Kidney (tissue), 14 donors: Measurements from ENCODE around the gene PLEKHJ1. TPM values are rescaled to one million over a fixed set of nuclear protein-coding genes. Genes with fewer than 3 reads are reported as not detected.

ENCODE experiments used
- DNase-seq, 5 donors: peaks; one replicate each; pipeline ENCODE4 v3.0.0-alpha.2; 2013 to 2020
- FAIRE-seq: peaks from 2 replicates; lab custom pipeline; 2012; peaks lifted over from hg19 to GRCh38; lab: Jason Lieb, UNC
- H3K27ac ChIP-seq, 2 donors: one replicate each; pipeline ENCODE4 v1.7.0; 2013; ENCODE audit warnings: low read depth in 2 of 2, low read length in 2 of 2, inconsistent platforms in 1 of 2
- H3K27me3 ChIP-seq: one replicate; pipeline ENCODE4 v1.7.1; 2013; ENCODE audit warnings: low read length, inconsistent platforms; ENCODE audit not compliant: control insufficient read depth, insufficient read depth
- H3K36me3 ChIP-seq, 3 donors: one replicate each; pipeline versions ENCODE4 v1.7.0 to v1.7.1; 2013; ENCODE audit warnings: low read length in 3 of 3, control low read depth in 1 of 3, inconsistent platforms in 1 of 3; ENCODE audit not compliant: insufficient read depth in 3 of 3, control insufficient read depth in 2 of 3
- H3K4me1 ChIP-seq, 3 donors: one replicate each; pipeline versions ENCODE4 v1.7.0 to v1.7.1; 2013; ENCODE audit warnings: low read length in 3 of 3, inconsistent platforms in 1 of 3, low read depth in 1 of 3; ENCODE audit not compliant: control insufficient read depth in 2 of 3, insufficient read depth in 2 of 3
- H3K4me3 ChIP-seq, 3 donors: one replicate each; pipeline versions ENCODE4 v1.7.0 to v1.8.1; 2013; ENCODE audit warnings: low read length in 3 of 3, control low read depth in 1 of 3, inconsistent platforms in 1 of 3
- H3K9ac ChIP-seq, 3 donors: one replicate each; pipeline versions ENCODE4 v1.7.0 to v1.7.1; 2013; ENCODE audit warnings: low read length in 3 of 3, control low read depth in 1 of 3, inconsistent platforms in 1 of 3
- H3K9me3 ChIP-seq, 3 donors: one replicate each; pipeline versions ENCODE4 v1.7.0 to v1.7.1; 2013; ENCODE audit warnings: low read length in 3 of 3, control low read depth in 1 of 3, inconsistent platforms in 1 of 3; ENCODE audit not compliant: control insufficient read depth in 2 of 3, insufficient read depth in 1 of 3
- CTCF ChIP-seq: IDR thresholded peaks from 3 replicates; pipeline ENCODE4 v1.5.1; 2012; ENCODE audit warnings: mild to moderate bottlenecking, moderate library complexity, borderline replicate concordance; ENCODE audit not compliant: insufficient read depth; ENCODE audit errors: extremely low read depth
- intact Hi-C: fragments of 100-400 bp; cut with DNase I; formaldehyde crosslinking; loops from one replicate; pipeline ENCODE4 v1.11.1; 2022
- polyA plus RNA-seq: library from polyadenylated mRNA; stranded (reverse); fragments of 350-450 nt; fragmentation: Illumina TruSeq; extraction: RNeasy Lipid Tissue Mini Kit (QIAGEN cat#74804); gene quantifications from one replicate; pipeline ENCODE4 v1.2.3, GENCODE V29; 2014; ENCODE audit warnings: low read depth, low replicate concordance; ENCODE audit not compliant: insufficient read depth
- total RNA-seq: library from RNA; stranded (reverse); fragmentation: NEBNext Ultra II Directional; extraction: Animal tissue kit (Norgen Biotek cat#: 25700); gene quantifications from one replicate; pipeline ENCODE4 v1.2.1, GENCODE V29; 2021
- donor health status: control.
- donor health status: control.
- donor health status: control.
- donor health status: control.
- donor health status: control.
- donor health status: DM: yes; HTN: yes; CAD: no.
- donor health status: Normal renal cell carcinoma (clear cell type).

Gene PLEKHJ1
- total and polyA plus RNA-seq, 2 donors from 2014 or later: 59.7 to 156 TPM

GRCh38 chr19:2234996-2235380, 1.1 kb downstream of the PLEKHJ1 start:
- H3K27me3 ChIP-seq: no peaks in the 10 kb centered on the region
- intact Hi-C loops: no loop called here
- TF ChIP-seq CTCF: no peak
- no peak for DNase-seq
- peak overlapping the region; percentile 100 for H3K27ac ChIP-seq
- no peak for FAIRE-seq
- H3K4me1 ChIP-seq: peaks cover 2 to 30% (median 12%) of the 10 kb centered on the region in 3 donors
- peak overlapping the region; percentile 40 to 79 (median 46) for H3K4me3 ChIP-seq
- H3K36me3 ChIP-seq: peaks cover 0 to 3% (median 0%) of the 10 kb centered on the region in 3 donors
- H3K9ac ChIP-seq: peak overlapping the region in 2 of 3 donors; percentile 52 to 66
- no peaks in the 10 kb centered on the region for H3K9me3 ChIP-seq

- H3K4me3 ChIP-seq: no peak overlapping the region
- FAIRE-seq: no peak
- intact Hi-C loops: no loop called here
Measured at GRCh38 chr19:2233601-2234280, 2.4 kb downstream of the PLEKHJ1 start.

GRCh38 chr19:2232286-2233151, 3.6 kb downstream of the PLEKHJ1 start:
- no peak overlapping the region for H3K9ac ChIP-seq
- TF ChIP-seq CTCF: no peak
- H3K9me3 ChIP-seq: no peaks in the 10 kb centered on the region
- H3K36me3 ChIP-seq: peaks cover 0 to 5% (median 3%) of the 10 kb centered on the region in 3 donors
- H3K4me1 ChIP-seq: peaks cover 0 to 27% (median under 1%) of the 10 kb centered on the region in 3 donors
- no peaks in the 10 kb centered on the region for H3K27me3 ChIP-seq
- no peak overlapping the region for H3K27ac ChIP-seq
- DNase-seq: no peak
- no peak overlapping the region for H3K4me3 ChIP-seq
- intact Hi-C loops: no loop called here
- FAIRE-seq: no peak

More at GRCh38 chr19:2233601-2234280, 2.4 kb downstream of the PLEKHJ1 start:
- Histone ChIP-seq H3K27ac (no peak overlapping the region), H3K36me3 (peaks cover 0 to 5% (median 3%) of the 10 kb centered on the region in 3 donors), H3K9ac (peak overlapping the region in 1 of 3 donors; percentile 34), H3K9me3 (no peaks in the 10 kb centered on the region), H3K4me1 (peaks cover 2 to 33% (median 3%) of the 10 kb centered on the region in 3 donors), H3K27me3 (no peaks in the 10 kb centered on the region)
- no peak for TF ChIP-seq CTCF
- no peak for DNase-seq
